ENCODE data around the gene TMTC2.

- TF ChIP-seq, protein P1, sequence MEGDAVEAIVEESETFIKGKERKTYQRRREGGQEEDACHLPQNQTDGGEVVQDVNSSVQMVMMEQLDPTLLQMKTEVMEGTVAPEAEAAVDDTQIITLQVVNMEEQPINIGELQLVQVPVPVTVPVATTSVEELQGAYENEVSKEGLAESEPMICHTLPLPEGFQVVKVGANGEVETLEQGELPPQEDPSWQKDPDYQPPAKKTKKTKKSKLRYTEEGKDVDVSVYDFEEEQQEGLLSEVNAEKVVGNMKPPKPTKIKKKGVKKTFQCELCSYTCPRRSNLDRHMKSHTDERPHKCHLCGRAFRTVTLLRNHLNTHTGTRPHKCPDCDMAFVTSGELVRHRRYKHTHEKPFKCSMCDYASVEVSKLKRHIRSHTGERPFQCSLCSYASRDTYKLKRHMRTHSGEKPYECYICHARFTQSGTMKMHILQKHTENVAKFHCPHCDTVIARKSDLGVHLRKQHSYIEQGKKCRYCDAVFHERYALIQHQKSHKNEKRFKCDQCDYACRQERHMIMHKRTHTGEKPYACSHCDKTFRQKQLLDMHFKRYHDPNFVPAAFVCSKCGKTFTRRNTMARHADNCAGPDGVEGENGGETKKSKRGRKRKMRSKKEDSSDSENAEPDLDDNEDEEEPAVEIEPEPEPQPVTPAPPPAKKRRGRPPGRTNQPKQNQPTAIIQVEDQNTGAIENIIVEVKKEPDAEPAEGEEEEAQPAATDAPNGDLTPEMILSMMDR (IDR thresholded peaks at IDR 0.05; ENCODE audit: low read depth, low read length): no peak
- TF ChIP-seq EZH2phosphoT487 (IDR thresholded peaks at IDR 0.05; ENCODE audit: low read depth): no peak
These were observed 283.9 kb downstream of the TMTC2 start for GRCh38 chr12:82970614-82971013.
